Neuronal stem cell (in vitro differentiated cells): Measurements from ENCODE around the gene C8B. TPM values are rescaled to one million over a fixed set of nuclear protein-coding genes. Genes with fewer than 3 reads are reported as not detected.
A peak's percentile ranks its signal among the peaks of the same experiment; 100 is the strongest.

Experiments used
- DNase-seq: peaks from one replicate; pipeline ENCODE4 v3.0.0-alpha.2; 2013; ENCODE audit warnings: low spot score
- H2AFZ ChIP-seq: one replicate; pipeline ENCODE4 v1.6.1; 2013; ENCODE audit warnings: mild to moderate bottlenecking, low read length, inconsistent platforms
- H2AK5ac ChIP-seq: 2 replicates; pipeline ENCODE4 v1.6.1; 2013; ENCODE audit warnings: low read depth, mild to moderate bottlenecking, inconsistent platforms, low read length, moderate library complexity, mixed read lengths
- H2BK120ac ChIP-seq: 2 replicates; pipeline ENCODE4 v1.6.1; 2013; ENCODE audit warnings: low read depth, mild to moderate bottlenecking, inconsistent platforms, low read length, moderate library complexity, mixed read lengths
- H2BK12ac ChIP-seq: one replicate; pipeline ENCODE4 v1.6.1; 2013; ENCODE audit warnings: low read length, inconsistent platforms
- H2BK15ac ChIP-seq: 2 replicates; pipeline ENCODE4 v1.6.1; 2013; ENCODE audit warnings: mild to moderate bottlenecking, low read length, inconsistent platforms, mixed read lengths
- H2BK5ac ChIP-seq: one replicate; pipeline ENCODE4 v1.6.1; 2013; ENCODE audit warnings: inconsistent platforms, mild to moderate bottlenecking, low read length, moderate library complexity
- H3K14ac ChIP-seq: one replicate; pipeline ENCODE4 v1.6.1; 2013; ENCODE audit warnings: low read length, inconsistent platforms
- H3K18ac ChIP-seq: 2 replicates; pipeline ENCODE4 v1.6.1; 2013; ENCODE audit warnings: low read length, inconsistent platforms
- H3K23ac ChIP-seq: 2 replicates; pipeline ENCODE4 v1.6.1; 2013; ENCODE audit warnings: low read depth, mild to moderate bottlenecking, mixed read lengths, low read length, inconsistent platforms; ENCODE audit not compliant: poor library complexity
- H3K27ac ChIP-seq: replicated peaks from 3 replicates; pipeline ENCODE4 v1.5.1; 2013; ENCODE audit warnings: low read length, inconsistent platforms
- H3K27me3 ChIP-seq, 3 experiments: 2 replicates each; pipeline ENCODE4 v1.6.1; 2013; ENCODE audit warnings: low read length in 3 of 3, mild to moderate bottlenecking in 2 of 3, inconsistent platforms in 1 of 3, low read depth in 1 of 3, mixed read lengths in 1 of 3, moderate library complexity in 1 of 3; ENCODE audit not compliant: control insufficient read depth in 3 of 3, insufficient read depth in 3 of 3
- H3K36me3 ChIP-seq, 2 donors: replicated peaks in 1 of 2; 2 replicates each; pipeline ENCODE4 v1.6.1; 2013; ENCODE audit warnings: low read length in 2 of 2; ENCODE audit not compliant: control insufficient read depth in 2 of 2, insufficient read depth in 2 of 2
- H3K4ac ChIP-seq: 2 replicates; pipeline ENCODE4 v1.6.1; 2013; ENCODE audit warnings: inconsistent platforms, mild to moderate bottlenecking, low read length, moderate library complexity
- H3K4me1 ChIP-seq, 2 donors: 1 replicate in 1 of 2; 2 replicates in 1 of 2; pipeline ENCODE4 v1.6.1; 2013; ENCODE audit warnings: low read length in 2 of 2, low read depth in 1 of 2; ENCODE audit not compliant: control insufficient read depth in 2 of 2, insufficient read depth in 1 of 2
- H3K4me2 ChIP-seq: one replicate; pipeline ENCODE4 v1.6.1; 2013; ENCODE audit warnings: mild to moderate bottlenecking, low read length, inconsistent platforms; ENCODE audit not compliant: insufficient read depth, poor library complexity, severe bottlenecking
- H3K4me3 ChIP-seq, 2 donors: 2 replicates each; pipeline ENCODE4 v1.5.1; 2013; ENCODE audit warnings: low read length in 2 of 2, mild to moderate bottlenecking in 2 of 2, inconsistent platforms in 1 of 2, moderate library complexity in 1 of 2
- H3K79me1 ChIP-seq: one replicate; pipeline ENCODE4 v1.6.1; 2013; ENCODE audit warnings: low read depth, mild to moderate bottlenecking, inconsistent platforms, low read length, moderate library complexity
- H3K9ac ChIP-seq: one replicate; pipeline ENCODE4 v1.6.1; 2013; ENCODE audit warnings: mild to moderate bottlenecking, low read depth, low read length, inconsistent platforms; ENCODE audit not compliant: poor library complexity
- H3K9me3 ChIP-seq, 2 donors: replicated peaks in 1 of 2; 2 replicates each; pipeline versions ENCODE3 to v1.6.1; 2013; ENCODE audit warnings: low read length in 2 of 2, mild to moderate bottlenecking in 2 of 2, inconsistent platforms in 1 of 2, low read depth in 1 of 2, mixed read lengths in 1 of 2, moderate library complexity in 1 of 2; ENCODE audit not compliant: control insufficient read depth in 2 of 2, insufficient read depth in 1 of 2
- H4K8ac ChIP-seq: one replicate; pipeline ENCODE4 v1.6.1; 2013; ENCODE audit warnings: low read depth, mild to moderate bottlenecking, inconsistent platforms, low read length, moderate library complexity
- H4K91ac ChIP-seq: one replicate; pipeline ENCODE4 v1.6.1; 2013; ENCODE audit warnings: low read length, low read depth, mild to moderate bottlenecking, inconsistent platforms; ENCODE audit not compliant: poor library complexity
- WGBS, 2 donors: extraction: QIAGEN DNeasy Blood & Tissue Kit; methylation state at CpG; one replicate each; pipeline ENCODE4 v1.1.7; 2013; ENCODE audit warnings: missing lambda C conversion rate in 2 of 2, mixed read lengths in 1 of 2; ENCODE audit not compliant: insufficient read length in 2 of 2, insufficient replicate concordance in 1 of 2; ENCODE audit errors: extremely low coverage in 2 of 2; 5-methylcytosine and 5-hydroxymethylcytosine counted together
- polyA plus RNA-seq, 2 experiments: library from polyadenylated mRNA; stranded (reverse); fragments of 200-250 nt; gene quantifications; one replicate each; pipeline ENCODE4 v1.2.3, GENCODE V29; 2013

Gene C8B
- polyA plus RNA-seq (2013, experiment 1 of 2) = not detected
- polyA plus RNA-seq (2013, experiment 2 of 2) = not detected

DNA sequence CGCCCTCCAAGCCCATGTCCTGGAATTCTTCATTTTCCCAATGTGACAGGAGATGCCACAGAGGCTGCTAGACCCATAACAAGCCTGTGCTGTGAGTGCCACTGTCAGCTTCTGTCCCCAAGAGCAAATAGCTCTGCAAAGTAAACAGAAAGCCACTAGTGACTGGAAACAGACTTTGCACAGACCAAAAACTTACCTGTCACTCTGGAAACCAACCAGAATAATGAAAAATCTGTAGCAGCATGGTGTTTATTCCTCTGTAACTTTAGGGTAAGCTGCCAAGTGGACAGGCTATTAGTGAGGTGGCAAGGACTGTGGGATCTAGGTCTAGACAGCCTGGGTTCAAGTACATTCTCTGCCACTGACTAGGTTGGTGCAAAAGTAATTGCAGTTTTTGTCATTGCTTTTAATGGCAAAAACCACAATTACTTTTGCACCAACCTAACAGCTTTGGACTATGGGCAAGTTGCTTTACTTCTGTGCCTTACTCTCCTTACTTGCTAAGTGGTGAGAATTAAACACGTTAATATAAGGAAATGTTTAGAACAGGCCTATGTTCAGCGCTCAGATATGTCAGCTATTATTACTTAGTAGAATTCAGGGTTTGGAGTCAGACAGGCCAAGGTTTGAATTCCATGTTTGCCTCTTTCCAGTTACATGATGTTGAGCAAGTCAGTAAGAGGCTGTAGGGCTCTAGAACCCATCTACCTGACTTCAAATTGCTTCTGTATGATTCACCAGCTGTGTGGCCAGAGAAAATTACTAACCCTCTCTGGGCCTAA is at the start of gene C8B:
Gene C8B (minus strand): TSS at position 100 of the 782 bp plus-strand sequence. CDS start 67 bp downstream, at position 33.
- H3K9me3 ChIP-seq = no peaks in the 10 kb centered on the region
- H3K36me3 ChIP-seq = no peaks in the 10 kb centered on the region
- H2AFZ ChIP-seq = peak within 1 kb of the TSS; percentile 56
- no peak within 1 kb of the TSS for H2BK15ac ChIP-seq
- DNase-seq = no peak
- no peak within 1 kb of the TSS for H3K18ac ChIP-seq
- no peak within 1 kb of the TSS for H3K4me2 ChIP-seq
- no peak within 1 kb of the TSS for H3K4ac ChIP-seq
- H3K4me3 ChIP-seq = no peak within 1 kb of the TSS
- H2AK5ac ChIP-seq = no peak within 1 kb of the TSS
- H2BK12ac ChIP-seq = no peak within 1 kb of the TSS
- H3K79me1 ChIP-seq = no peaks in the 10 kb centered on the region
- H4K8ac ChIP-seq = no peak within 1 kb of the TSS
- no peak within 1 kb of the TSS for H3K9ac ChIP-seq
- no peak within 1 kb of the TSS for H3K14ac ChIP-seq
- no peak within 1 kb of the TSS for H3K23ac ChIP-seq
- H4K91ac ChIP-seq = no peak within 1 kb of the TSS
- H3K27me3 ChIP-seq = peaks cover 0 to 3% (median 0%) of the 10 kb centered on the region in 3 experiments
- H2BK120ac ChIP-seq = no peak within 1 kb of the TSS
- H3K4me1 ChIP-seq = peaks cover 0 to 8% of the 10 kb centered on the region in 2 donors
- H3K27ac ChIP-seq = no peak within 1 kb of the TSS
- no peak within 1 kb of the TSS for H2BK5ac ChIP-seq
- no CpG with 5 or more reads among the region's 3 CpGs for WGBS, 2 donors

DNA sequence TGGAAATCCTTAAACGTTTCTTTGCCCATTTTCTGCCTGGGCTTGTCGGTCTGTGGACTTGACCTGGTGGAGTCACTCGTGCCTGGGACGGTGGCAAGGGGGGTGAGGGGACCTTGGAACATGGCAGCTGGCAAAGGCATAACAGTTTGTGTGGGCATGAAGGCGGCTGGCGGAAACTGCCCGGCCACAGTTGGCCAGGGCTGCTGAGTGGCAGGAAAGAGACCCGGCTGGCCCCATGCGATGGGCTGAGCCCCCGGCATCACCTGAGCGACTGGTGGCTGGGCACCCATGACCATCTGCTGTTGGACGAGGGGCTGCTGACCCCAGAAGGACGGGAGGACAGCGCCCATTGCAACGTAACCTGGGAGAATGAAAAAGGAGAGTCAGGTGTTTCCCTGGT is 49.3 kb upstream of the C8B start:
- peak overlapping the region; percentile 59 for H3K18ac ChIP-seq
- H3K79me1 ChIP-seq = no peaks in the 10 kb centered on the region
- H2BK5ac ChIP-seq = no peak overlapping the region
- no peak overlapping the region for H2BK120ac ChIP-seq
- H3K9ac ChIP-seq = no peak overlapping the region
- peak overlapping the region; percentile 40 for H2AK5ac ChIP-seq
- peaks cover 0 to under 1% of the 10 kb centered on the region in 2 donors for H3K36me3 ChIP-seq
- no peak overlapping the region for H2BK15ac ChIP-seq
- H3K4me1 ChIP-seq = peaks cover 10 to 12% of the 10 kb centered on the region in 2 donors
- no peaks in the 10 kb centered on the region for H3K9me3 ChIP-seq
- no peak for DNase-seq
- no peak overlapping the region for H3K14ac ChIP-seq
- H3K4me3 ChIP-seq = no peak overlapping the region
- H3K27me3 ChIP-seq = no peaks in the 10 kb centered on the region
- no peak overlapping the region for H4K8ac ChIP-seq
- no peak overlapping the region for H3K4ac ChIP-seq
- H3K23ac ChIP-seq = peak overlapping the region; percentile 8
- no peak overlapping the region for H3K4me2 ChIP-seq
- no peak overlapping the region for H2BK12ac ChIP-seq
- no peak overlapping the region for H3K27ac ChIP-seq
- H2AFZ ChIP-seq = no peak overlapping the region
- H4K91ac ChIP-seq = no peak overlapping the region
- WGBS, 2 donors = no CpG with 5 or more reads among the region's 15 CpGs

DNA sequence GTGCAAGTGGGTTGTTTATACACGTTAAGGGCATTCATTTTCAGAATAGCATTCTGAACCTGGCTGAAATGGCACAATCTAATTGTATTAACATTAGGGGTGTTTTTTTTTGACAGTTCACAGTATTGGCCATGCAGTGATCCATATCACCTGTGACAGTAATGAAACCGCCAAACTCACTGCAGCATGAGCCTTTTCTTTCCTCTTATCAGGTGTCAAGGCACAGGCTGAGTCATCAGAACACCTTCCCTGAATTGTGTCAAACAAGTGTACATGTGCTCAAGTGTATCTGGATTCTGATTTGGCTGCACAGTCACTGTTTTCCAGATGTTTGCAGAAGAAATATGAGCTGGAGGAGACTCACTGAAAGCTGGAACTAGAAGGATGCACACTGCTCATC is 47.7 kb upstream of the C8B start:
- Histone ChIP-seq H2BK12ac (no peak overlapping the region), H3K4me1 (peaks cover 10 to 12% of the 10 kb centered on the region in 2 donors), H2AK5ac (no peak overlapping the region), H3K23ac (no peak overlapping the region), H3K36me3 (peaks cover 0 to 10% of the 10 kb centered on the region in 2 donors), H4K8ac (no peak overlapping the region), H2AFZ (no peak overlapping the region), H3K4me3 (no peak overlapping the region), H2BK15ac (no peak overlapping the region), H3K27ac (no peak overlapping the region), H4K91ac (no peak overlapping the region), H3K14ac (no peak overlapping the region), H3K4me2 (no peak overlapping the region), H2BK5ac (no peak overlapping the region), H3K4ac (no peak overlapping the region), H2BK120ac (no peak overlapping the region), H3K9ac (no peak overlapping the region), H3K9me3 (no peaks in the 10 kb centered on the region), H3K79me1 (no peaks in the 10 kb centered on the region), H3K18ac (no peak overlapping the region), H3K27me3 (no peaks in the 10 kb centered on the region)
- no peak for DNase-seq
- WGBS, 2 donors = no CpG with 5 or more reads among the region's 2 CpGs

DNA sequence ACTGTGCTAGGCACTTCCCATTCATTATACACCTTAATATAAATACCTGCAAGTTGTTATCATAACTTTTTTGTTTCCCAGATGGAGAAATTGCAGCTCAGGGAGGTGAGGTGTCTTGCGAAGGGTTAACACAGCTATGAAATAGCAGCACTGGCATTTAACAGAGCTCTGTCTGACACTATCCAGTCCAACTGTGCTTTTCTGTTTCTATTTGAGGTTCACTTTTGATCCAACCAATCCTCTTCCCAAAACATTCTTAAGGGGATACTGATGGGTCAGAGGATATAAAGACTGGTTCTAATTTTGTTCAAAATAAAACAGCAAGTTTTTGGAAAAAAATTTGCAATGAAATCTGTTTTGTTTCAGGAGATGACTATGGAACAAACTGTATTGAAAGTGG is 46.5 kb upstream of the C8B start:
- Histone ChIP-seq H3K9ac (no peak overlapping the region), H3K14ac (no peak overlapping the region), H3K36me3 (peaks cover 0 to 10% of the 10 kb centered on the region in 2 donors), H3K4me3 (no peak overlapping the region), H2BK15ac (no peak overlapping the region), H4K8ac (no peak overlapping the region), H3K27ac (no peak overlapping the region), H2AFZ (no peak overlapping the region), H4K91ac (no peak overlapping the region), H2AK5ac (no peak overlapping the region), H3K18ac (no peak overlapping the region), H3K79me1 (no peaks in the 10 kb centered on the region), H3K9me3 (no peaks in the 10 kb centered on the region), H3K4me2 (no peak overlapping the region), H2BK12ac (no peak overlapping the region), H2BK120ac (no peak overlapping the region), H3K4me1 (peaks cover 7 to 8% of the 10 kb centered on the region in 2 donors), H3K27me3 (no peaks in the 10 kb centered on the region), H2BK5ac (no peak overlapping the region), H3K4ac (no peak overlapping the region), H3K23ac (no peak overlapping the region)
- WGBS, 2 donors = no CpG with 5 or more reads among the region's 1 CpG
- DNase-seq = no peak
